ENCODE measurements around the gene VPS52. TPM values are rescaled to one million over a fixed set of nuclear protein-coding genes. Genes with fewer than 3 reads are reported as not detected.

Gene VPS52
- total RNA-seq, 1 experiment from 2014 or later: 58.2 TPM

GRCh38 chr6:33294086-33294823 is 22.6 kb upstream of the VPS52 start:
- Histone ChIP-seq H3K4me2 (ENCODE audit: low read length) (no peak overlapping the region), H3K9ac (ENCODE audit: low read length) (no peak overlapping the region), H4K20me1 (ENCODE audit: insufficient read depth) (no peaks in the 10 kb centered on the region), H2AFZ (ENCODE audit: low read depth, low read length, poor library complexity, severe bottlenecking) (no peak overlapping the region), H3K9me3 (ENCODE audit: control insufficient read depth in 1 of 2, insufficient read depth in 1 of 2, low read depth in 1 of 2, low read length in 2 of 2) (no peaks in the 10 kb centered on the region), H3K4me1 (ENCODE audit: control insufficient read depth in 1 of 2, insufficient read depth in 2 of 2, low read length in 2 of 2) (peaks cover 11 to 25% of the 10 kb centered on the region in 2 experiments), H3K79me2 (ENCODE audit: insufficient read depth, low read length) (peaks cover 31% of the 10 kb centered on the region), H3K36me3 (ENCODE audit: control insufficient read depth in 1 of 2, insufficient read depth in 2 of 2, low read length in 2 of 2) (peaks cover 11 to 12% of the 10 kb centered on the region in 2 experiments; a peak in 3 of 4 replicates), H3K27me3 (ENCODE audit: insufficient read depth, low read length) (no peaks in the 10 kb centered on the region), H3K9me2 (ENCODE audit: insufficient read depth) (no peaks in the 10 kb centered on the region), H3K4me3 (replicated peaks in 1 of 2; ENCODE audit: low read depth in 1 of 2, low read length in 2 of 2) (no peak overlapping the region), H3K27ac (ENCODE audit: low read depth, low read length) (no peak overlapping the region)
- no peak for TF ChIP-seq POLR2A (IDR thresholded peaks at IDR 0.05; ENCODE audit: borderline replicate concordance, extremely low read depth, insufficient read depth, insufficient read length)
- TF ChIP-seq EGR1 (IDR thresholded peaks at IDR 0.05; ENCODE audit: low read depth): no peak
- no peak for TF ChIP-seq ZBTB33 (IDR thresholded peaks at IDR 0.05; ENCODE audit: extremely low read depth, insufficient replicate concordance, low read length)
- TF ChIP-seq POLR2AphosphoS5 (IDR thresholded peaks at IDR 0.05; ENCODE audit: low read depth, low read length): no peak
- TF ChIP-seq YY1 (IDR thresholded peaks at IDR 0.05; ENCODE audit: extremely low read depth, insufficient replicate concordance, low read depth, low read length): no peak
- ATAC-seq (no peak), DNase-seq (ENCODE audit: low read depth, low spot score) (no peak)
- BruUV-seq (replicated peaks): no TSS peak
- RAD21 ChIA-PET (ENCODE audit: low non-redundant PET in 1 of 2, low total read pairs in 2 of 2, uncharacterized antibody in 2 of 2, unreplicated experiment in 2 of 2): no interaction called here
- intact Hi-C loops (cut with micrococcal nuclease): no loop called here
- POLR2A ChIA-PET: no interaction called here
- CTCF ChIA-PET: no interaction called here

Data from HCT116 (cell line).